GM12878 (cell line): ENCODE results near the gene MAP1S. TPM values are rescaled to one million over a fixed set of nuclear protein-coding genes. Genes with fewer than 3 reads are reported as not detected.

Experiments
- ATF7 ChIP-seq: fragments of 450-650 bp; IDR thresholded peaks from 2 replicates; pipeline ENCODE4 v1.6.1; 2016; ENCODE audit warnings: low read depth, mild to moderate bottlenecking
- CBFB ChIP-seq: IDR thresholded peaks from 2 replicates; pipeline ENCODE4 v1.6.1; 2016; ENCODE audit warnings: antibody characterized with exemption, low read depth
- CEBPZ ChIP-seq: fragments of 150-350 bp; IDR thresholded peaks from 2 replicates; pipeline ENCODE4 v1.6.1; 2016; ENCODE audit warnings: low read depth, low read length
- EGR1 ChIP-seq, 2 experiments: IDR thresholded peaks; 1 replicate in 1 of 2; 2 replicates in 1 of 2; pipeline ENCODE4 v1.6.1; 2011 to 2012; ENCODE audit warnings: low read depth in 2 of 2, low read length in 2 of 2, borderline replicate concordance in 1 of 2, mild to moderate bottlenecking in 1 of 2, moderate library complexity in 1 of 2
- GABPA ChIP-seq: IDR thresholded peaks from 2 replicates; pipeline ENCODE4 v1.6.1; 2014; ENCODE audit warnings: antibody characterized with exemption, low read depth, mild to moderate bottlenecking, inconsistent platforms
- IKZF2 ChIP-seq, 2 experiments: fragments of 450-650 bp; IDR thresholded peaks; 2 replicates each; pipeline ENCODE4 v1.6.1; 2017; ENCODE audit warnings: mild to moderate bottlenecking in 2 of 2, moderate library complexity in 2 of 2
- JUND ChIP-seq: IDR thresholded peaks from 2 replicates; pipeline ENCODE4 v1.6.1; 2012; ENCODE audit warnings: low read depth, mild to moderate bottlenecking, low read length, improper control_type of control experiment, moderate library complexity
- LARP7 ChIP-seq: fragments of 450-650 bp; IDR thresholded peaks from 2 replicates; pipeline ENCODE4 v1.6.1; 2017; ENCODE audit warnings: mild to moderate bottlenecking
- MEF2B ChIP-seq: fragments of 450-650 bp; IDR thresholded peaks from 2 replicates; pipeline ENCODE4 v1.6.1; 2018; ENCODE audit warnings: mild to moderate bottlenecking, moderate library complexity; ENCODE audit not compliant: partially characterized antibody, poor library complexity, severe bottlenecking
- NFYB ChIP-seq: IDR thresholded peaks from 2 replicates; pipeline ENCODE4 v1.6.1; 2011; ENCODE audit warnings: low read depth, mild to moderate bottlenecking, low read length, improper control_type of control experiment, moderate library complexity; ENCODE audit not compliant: insufficient read depth
- PAX5 ChIP-seq: IDR thresholded peaks from 2 replicates; pipeline ENCODE4 v1.6.1; 2011; ENCODE audit warnings: low read depth, low read length, borderline replicate concordance
- REST ChIP-seq: IDR thresholded peaks from 2 replicates; pipeline ENCODE4 v1.6.1; 2012; ENCODE audit warnings: mild to moderate bottlenecking, low read depth, low read length
- RUNX3 ChIP-seq: IDR thresholded peaks from 2 replicates; pipeline ENCODE4 v1.6.1; 2012; ENCODE audit warnings: low read length, inconsistent platforms
- SIX5 ChIP-seq: IDR thresholded peaks from 2 replicates; pipeline ENCODE4 v1.6.1; 2011; ENCODE audit warnings: mild to moderate bottlenecking, low read depth, low read length, moderate library complexity; ENCODE audit not compliant: severe bottlenecking
- SMAD5 ChIP-seq: IDR thresholded peaks from 2 replicates; pipeline ENCODE4 v1.6.1; 2016; ENCODE audit warnings: antibody characterized with exemption, low read depth
- YY1 ChIP-seq: IDR thresholded peaks from 2 replicates; pipeline ENCODE4 v1.6.1; 2011; ENCODE audit warnings: low read depth, mild to moderate bottlenecking, low read length
- ZBTB11 ChIP-seq: fragments of 450-650 bp; formaldehyde crosslinking; IDR thresholded peaks from 2 replicates; pipeline ENCODE4 v1.5.0; 2022; ENCODE audit warnings: mild to moderate bottlenecking, missing genetic modification characterization
- ZNF274 ChIP-seq: IDR thresholded peaks from one replicate; pipeline ENCODE4 v1.8.0; 2011; ENCODE audit not compliant: insufficient read length, insufficient read depth
- polyA plus RNA-seq, 11 experiments: library from polyadenylated mRNA; depleted of rRNA in 4 of 11; unstranded in 6 of 11; stranded (reverse) in 5 of 11; fragments of >200 nt; fragmentation: Nextera tagmentation in 4 of 11; fragmentation: Illumina TruSeq in 1 of 11; extraction: Ambion mirVana in 4 of 11; extraction: Trizol in 1 of 11; gene quantifications; 1 replicate in 1 of 11; 2 replicates in 10 of 11; pipeline versions ENCODE4 v1.2.1 to v1.2.3, GENCODE V29; 2011 to 2016; ENCODE audit warnings: inconsistent platforms in 2 of 11, missing spikeins in 2 of 11, low read depth in 1 of 11
- total RNA-seq, 4 experiments: library from RNA; depleted of rRNA in 3 of 4; stranded (reverse); fragments of >200 nt in 3 of 4; fragmentation: Illumina TruSeq in 1 of 4; extraction: Trizol in 1 of 4; gene quantifications; 2 replicates each; pipeline versions ENCODE4 v1.2.1 to v1.2.3, GENCODE V29; 2013 to 2021

The MAP1S gene
- total and polyA plus RNA-seq, 10 of the 15 experiments (the other 5 are each of a cell fraction or from before 2014, with no cell fraction given), result 2.1 to 63.9 (median 15.0) TPM

- TF ChIP-seq CEBPZ (no peak), YY1 (peak; percentile 39; the same call in 1 of the 2 replicates), LARP7 (no peak), ATF7 (peak; percentile 99), JUND (peak; percentile 53), SMAD5 (no peak), MEF2B (peak; percentile 84), RUNX3 (peak; percentile 91), NFYB (no peak), IKZF2 (IDR thresholded peaks at IDR 0.05) (peak; percentile 84 to 87), GABPA (no peak), CBFB (peak; percentile 78; the same call in 1 of the 2 replicates), SIX5 (no peak), ZNF274 (no peak), PAX5 (peak; percentile 99), REST (no peak; the same call in 1 of the 2 replicates), EGR1 (IDR thresholded peaks at IDR 0.05; ENCODE audit: borderline replicate concordance in 1 of 2, low read depth in 2 of 2, low read length in 2 of 2) (peak in 1 of 2 experiments; percentile 95; a peak in 2 of 3 replicates), ZBTB11 (no peak)
Observed at GRCh38 chr19:17775991-17776803, 56.9 kb downstream of the MAP1S start (continued).
